HG02852 (cell line): Measurements from ENCODE around the gene PXMP4.

ENCODE experiments used
- ATAC-seq: cut with Tn5 transposase; IDR thresholded peaks from one replicate; pipeline ENCODE4 v1.9.1; 2021; ENCODE audit warnings: mild to moderate bottlenecking, moderate library complexity; ENCODE audit not compliant: unreplicated experiment

Gene PXMP4

DNA sequence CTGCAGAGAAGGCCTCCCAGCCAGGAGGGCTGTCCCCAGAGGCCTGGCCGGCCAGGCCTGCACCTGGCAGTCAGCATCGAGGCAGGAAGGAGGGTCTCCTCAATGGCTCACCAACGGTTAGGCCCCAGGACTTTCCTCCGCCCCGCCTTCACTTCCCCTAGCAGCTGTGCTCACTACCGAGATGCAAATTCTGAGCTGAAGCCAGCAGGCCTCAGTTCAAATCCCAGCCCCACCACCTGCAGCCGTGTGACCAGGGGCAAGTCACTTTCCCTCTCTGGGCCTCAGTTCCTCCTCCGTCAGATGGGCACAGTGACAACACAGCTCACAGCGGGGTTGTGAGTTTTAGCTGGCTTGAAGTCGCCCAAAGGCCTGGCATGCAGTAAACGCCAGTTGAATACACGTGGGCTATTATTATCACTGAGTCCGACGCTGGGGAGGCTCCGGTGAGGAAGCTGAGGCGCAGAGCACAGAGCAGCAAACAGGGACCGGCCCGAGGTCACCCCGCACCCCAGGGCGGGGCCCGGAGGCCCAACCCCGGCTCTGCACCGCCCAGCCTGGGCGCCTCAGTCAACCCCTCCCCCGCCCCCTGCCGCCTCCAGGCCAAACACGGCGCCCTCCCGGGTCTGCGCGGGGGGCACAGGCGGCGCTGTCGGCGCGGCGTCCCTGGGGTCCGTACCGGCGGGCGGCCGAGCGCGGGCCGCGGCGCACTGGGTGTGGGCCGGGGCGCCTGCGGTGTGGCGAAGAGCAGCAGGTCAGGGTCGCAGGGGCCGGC is 34.6 kb downstream of the PXMP4 start:
- peak; percentile 38 for ATAC-seq

DNA sequence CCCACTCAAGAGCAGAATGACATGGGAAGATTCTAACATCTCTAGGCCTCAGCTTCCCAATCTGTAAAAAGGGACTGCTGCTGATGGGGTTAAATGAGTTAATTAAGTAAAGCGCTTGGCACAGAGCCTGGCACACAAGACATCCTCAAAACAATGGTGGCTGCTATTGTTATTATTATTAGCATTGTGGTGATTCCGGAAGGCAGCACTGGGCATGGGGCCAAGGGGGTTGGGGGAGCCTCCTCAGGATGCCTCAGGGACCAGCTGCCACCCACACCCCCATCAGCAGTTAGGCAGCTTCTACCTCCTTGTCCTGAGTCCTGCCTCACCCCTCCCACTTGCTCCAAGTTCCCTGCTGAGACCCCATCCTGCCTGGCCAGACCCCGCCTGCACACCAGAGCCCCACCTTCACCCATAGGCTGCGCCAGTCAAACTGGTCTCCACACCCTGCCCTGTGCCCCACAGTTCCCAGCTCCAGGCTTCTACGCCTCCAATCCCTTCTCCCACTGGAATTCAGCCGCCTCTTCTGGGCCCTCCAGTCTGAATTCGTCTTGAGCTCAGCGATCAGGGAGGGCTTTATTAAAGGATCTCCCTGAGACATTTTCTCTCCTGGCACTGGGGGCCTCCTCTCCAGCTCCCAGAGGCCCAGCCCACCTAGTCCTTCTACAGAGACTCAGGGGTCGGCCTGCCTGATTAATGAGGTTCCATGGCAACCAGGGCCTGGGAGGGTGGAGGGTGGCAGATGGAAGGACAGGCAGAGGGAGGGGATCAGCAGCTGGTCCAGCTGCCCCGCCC is 35.4 kb downstream of the PXMP4 start:
- ATAC-seq: no peak

DNA sequence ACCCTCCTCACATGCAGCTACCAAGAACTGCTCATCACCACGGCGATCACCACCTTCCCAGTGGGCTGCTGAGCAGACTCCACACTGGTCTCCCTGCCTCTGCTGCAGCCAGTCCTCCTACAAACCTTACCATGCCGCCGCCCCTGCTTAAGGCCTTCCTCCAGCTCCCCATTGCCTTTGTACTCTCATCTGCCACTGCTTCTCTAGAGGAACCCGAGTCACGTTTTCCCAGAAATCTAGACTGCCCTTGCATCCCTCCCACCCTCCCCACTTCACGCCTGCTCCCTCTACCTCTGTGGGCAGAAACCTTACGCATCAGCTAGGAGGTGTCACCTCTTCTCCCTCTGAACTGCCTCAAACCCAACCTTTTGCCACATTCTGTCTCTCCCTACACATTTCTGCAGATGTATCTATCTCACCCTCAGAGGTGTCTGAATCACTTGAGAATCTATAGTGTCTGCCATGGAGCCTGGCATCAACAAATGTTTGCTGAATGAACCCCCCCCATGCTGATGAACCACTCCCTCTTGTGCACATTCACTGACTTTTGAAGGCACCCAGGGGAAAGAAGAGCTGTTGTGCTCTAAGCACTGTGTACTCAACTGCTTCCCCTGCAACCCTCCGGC is 38.3 kb downstream of the PXMP4 start:
- no peak for ATAC-seq

DNA sequence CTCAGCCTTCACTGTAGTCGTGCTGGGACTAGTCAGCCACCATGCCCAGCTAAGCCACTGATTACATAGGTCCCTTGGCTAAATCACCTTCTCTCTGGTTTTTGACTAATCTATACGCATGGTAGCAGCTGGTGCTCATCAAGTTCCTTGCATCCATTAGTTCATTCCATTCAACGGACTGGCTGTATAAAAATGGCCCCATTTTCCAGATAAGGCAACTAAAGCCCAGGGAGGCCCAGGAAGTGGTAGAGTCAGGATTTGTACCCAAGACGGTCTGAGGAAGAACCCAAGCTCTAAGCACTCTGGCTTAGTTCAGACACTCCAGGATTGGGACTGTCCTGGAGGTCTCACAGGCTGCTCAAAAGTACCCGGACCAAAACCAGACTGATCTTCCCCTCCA is 38.8 kb downstream of the PXMP4 start:
- no peak for ATAC-seq

DNA sequence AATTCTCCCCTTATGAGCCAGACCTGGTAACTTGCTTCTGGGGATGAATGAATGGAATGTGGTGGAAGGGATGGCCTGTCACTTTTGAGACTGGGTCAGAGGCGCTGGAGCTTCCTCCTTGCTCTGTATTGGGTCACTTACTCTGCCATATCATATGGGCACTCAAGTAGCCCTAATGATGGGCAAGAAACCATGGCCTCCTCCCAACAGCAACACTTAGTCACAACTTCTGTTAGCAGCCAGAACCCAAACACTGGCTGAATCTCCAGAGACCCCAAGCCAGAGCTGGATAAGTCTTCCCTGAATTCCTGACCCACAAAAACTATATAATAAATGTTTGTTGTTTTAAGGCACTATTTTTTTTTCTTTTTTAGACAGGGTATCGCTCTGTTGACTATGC is 39.4 kb downstream of the PXMP4 start:
- ATAC-seq: no peak

DNA sequence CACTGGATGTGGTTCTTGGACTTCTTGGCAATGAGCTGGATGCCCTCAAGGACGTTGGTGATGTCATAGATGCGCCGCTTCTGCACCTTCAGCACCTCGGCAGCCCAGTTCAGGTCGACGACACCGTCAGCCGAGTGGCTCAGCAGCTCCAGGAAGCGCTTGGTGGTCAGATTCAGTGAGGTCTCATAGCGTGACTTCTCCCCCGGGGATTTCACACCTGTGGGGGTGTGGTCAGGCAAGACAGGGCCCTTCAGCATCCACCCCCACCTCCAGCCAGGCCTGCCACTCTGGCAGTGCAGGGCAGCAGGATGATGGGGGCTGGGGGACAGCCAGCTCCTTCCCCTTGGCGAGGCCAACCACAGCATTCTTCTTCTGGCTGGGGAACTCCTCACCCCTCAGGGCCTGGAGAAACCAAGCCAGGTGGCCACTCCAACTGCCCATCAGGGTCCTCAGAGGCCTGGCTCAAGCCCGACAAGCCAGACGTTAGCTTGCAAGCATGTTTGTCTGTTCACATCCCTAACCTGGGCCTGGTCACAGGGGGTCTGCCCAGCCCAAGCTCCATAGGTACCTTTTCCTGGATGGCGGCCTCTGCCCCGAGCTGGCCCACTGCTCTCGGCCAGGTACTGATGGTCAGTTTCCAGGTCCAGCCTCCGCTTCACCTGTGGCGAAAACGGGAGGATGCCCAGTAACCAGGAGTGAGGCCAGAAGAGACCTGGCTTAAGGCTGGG is 40.2 kb downstream of the PXMP4 start:
- ATAC-seq: no peak

DNA sequence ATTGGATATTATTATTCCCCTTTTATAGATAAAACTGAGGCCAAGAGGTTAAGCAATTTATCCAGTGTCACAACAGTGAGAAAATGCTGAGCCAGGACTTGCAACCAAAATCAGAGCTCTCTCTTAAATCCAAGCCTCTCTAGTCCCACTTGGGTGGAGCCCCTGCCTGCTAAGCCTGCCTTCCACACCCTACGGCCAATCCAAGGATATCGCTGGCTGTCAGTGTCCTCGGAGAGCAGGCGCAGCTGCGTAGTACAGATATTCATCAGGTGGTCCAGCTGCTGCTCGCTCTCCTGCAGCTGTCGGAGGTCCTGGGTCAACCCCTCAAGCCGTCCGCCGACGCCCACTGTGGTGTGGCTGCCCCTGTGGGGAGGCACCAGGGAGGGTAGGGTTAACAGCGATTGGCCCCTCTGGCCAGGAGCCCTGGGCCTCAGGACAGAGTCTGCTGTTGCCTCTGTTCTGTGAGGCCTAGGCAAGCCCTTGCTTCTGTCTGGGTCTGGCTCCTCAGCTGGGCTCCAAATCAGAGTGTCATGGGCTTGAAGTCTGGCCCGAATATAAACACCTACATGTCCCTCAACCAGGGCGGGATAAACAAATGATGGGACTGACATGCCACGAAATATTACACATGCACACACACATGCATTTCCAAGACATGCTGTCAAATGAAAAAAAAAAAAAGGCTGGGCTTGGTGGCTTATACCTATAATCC is 42.0 kb downstream of the PXMP4 start:
- no peak for ATAC-seq

DNA sequence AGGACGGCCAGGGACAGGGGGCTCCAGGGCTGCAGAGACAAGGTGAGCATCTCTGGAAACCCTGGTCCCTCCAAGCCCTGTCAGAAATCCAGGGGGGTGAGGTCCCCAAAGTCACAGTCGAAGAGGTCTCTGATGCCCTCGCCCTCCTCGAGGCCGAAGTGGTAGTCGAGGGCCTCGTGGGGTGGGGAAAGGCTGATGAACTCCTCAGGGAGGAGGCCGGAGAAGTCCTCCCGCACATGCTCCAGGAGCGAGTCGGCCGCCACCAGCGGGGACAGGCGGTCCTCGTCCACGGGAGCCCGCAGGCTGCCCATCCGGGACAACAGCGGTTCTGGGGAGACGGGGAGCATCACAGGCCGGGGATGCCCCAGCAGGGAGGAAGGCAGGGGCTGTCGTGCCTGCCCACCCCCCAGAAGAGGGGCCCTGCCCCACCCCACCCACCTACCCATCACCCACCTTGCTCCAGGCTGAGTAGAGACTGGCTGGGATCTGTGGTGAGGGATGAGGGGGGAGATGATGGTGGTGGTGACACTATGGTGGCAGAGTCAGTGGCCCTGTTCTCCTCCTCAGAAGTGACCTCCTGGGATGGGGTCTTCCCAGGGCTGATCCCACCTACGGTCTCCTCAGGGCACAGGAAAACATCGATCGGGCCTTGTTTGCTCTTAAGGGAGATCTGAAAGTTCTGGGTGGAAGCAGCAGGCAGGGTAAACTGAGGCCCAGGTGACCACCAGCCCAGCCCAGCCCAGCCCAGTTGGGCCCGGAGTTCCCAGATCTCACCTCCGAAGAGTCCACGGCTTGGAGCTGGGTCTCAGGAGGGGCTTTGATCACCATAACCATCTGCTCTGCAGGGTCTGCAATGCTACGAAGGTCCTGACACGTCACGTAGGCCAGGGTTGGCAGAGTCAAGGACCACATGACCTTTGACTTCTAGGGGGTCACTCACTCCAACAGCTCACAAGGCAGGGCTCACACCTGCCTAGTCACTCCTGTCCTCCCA is 43.2 kb downstream of the PXMP4 start:
- no peak for ATAC-seq

DNA sequence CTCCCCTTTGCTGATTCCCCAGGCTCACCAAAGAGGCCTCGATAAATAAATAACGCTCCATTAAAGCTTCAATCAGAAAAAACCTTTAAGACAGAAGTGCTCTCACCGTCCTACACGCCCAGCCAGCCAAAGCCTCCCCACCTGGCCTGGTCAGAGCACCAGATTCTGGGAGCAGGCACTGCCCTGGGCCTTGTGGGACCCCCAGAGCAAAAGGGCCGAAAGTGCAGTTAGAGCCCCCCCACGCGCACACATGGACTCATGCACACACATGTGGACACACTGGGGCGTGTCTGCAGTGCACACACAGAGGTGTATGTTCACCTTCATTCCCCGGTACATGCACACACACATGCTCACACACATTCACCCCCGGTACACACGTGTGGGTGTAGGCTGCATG is 44.0 kb downstream of the PXMP4 start:
- ATAC-seq: no peak

DNA sequence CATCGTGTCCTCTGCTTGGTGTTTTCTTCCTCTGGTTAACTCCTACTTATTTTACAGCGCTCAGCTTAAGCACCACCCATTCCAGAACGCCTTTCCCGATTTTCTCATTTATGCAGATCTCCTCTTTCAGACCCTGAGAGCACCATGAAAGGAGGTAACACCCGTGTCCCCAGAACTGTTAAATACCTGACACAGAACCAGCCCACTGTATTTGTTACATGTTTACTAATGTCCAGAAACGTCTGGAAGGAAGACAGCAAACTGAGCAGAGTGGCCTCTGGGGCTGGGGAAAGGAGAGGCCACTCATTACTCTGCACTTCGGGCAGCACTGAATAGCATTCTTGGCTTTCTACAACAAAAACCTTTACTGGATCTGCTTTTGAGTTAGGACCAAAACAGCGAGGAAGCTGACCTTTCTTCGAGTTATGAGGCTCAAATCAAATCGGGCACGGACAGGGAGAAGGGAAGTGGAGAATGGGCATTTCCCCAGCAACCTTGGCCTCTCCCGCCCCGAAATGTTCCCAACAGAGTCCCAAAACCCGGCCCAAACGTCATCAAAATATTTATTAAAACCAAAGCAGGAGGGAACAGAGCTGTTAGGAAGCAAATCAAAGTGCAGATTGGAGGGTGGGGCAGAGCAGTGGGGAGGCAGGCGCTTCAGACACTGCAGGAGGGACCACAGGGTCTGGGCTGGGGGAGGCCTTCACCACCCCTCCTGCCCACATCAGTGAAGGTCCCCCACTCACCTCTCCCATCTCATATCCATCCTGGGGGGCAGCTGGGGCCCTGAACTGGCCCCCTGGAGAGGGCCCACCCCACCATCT is 44.8 kb downstream of the PXMP4 start:
- ATAC-seq: no peak

DNA sequence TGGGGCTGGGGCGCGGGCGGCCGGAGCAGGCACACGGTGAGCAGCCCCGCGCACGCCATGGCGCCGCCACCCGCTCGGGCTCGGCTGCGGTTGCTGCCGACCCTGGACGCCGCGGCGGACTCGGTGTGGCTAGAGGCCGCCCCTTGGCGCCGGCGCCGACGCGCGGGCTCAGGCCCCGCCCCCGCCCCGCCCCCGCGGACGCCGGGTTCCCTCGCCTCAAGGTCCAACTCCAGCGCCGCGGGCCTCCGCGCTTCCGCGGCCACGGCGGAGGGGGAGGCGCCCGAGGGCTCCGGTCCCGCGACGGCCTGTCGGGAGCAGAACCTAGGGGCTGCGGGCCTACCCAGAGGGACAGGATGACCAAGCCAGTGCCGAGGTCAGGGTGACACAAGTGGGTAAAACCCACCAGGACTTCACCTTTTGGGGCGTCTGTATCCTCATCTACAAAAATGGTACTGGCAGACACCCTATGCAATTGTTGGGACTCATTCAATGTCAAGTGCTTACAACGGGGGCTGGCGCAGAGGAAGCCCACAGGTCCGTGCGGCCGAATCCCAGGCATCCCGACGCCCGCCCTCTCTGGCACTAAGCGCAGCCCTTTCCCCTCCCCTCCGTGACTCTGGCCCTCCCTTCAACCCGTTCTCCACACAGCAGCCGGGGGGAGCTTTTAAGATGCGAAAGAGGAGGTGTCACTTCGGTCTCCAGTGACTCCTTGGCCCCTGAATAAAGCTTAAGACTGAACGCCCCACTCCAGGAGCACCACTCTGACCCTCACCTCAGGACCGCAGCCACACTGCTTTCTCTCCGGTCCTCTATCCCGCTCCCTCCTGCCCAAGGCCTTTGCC is 45.6 kb downstream of the PXMP4 start, which contains the start of gene NECAB3:
NECAB3 (minus strand) TSS at position 135 of the 842 bp plus-strand sequence; CDS start at position 59, 76 bp downstream.
- ATAC-seq: peak; percentile 73

DNA sequence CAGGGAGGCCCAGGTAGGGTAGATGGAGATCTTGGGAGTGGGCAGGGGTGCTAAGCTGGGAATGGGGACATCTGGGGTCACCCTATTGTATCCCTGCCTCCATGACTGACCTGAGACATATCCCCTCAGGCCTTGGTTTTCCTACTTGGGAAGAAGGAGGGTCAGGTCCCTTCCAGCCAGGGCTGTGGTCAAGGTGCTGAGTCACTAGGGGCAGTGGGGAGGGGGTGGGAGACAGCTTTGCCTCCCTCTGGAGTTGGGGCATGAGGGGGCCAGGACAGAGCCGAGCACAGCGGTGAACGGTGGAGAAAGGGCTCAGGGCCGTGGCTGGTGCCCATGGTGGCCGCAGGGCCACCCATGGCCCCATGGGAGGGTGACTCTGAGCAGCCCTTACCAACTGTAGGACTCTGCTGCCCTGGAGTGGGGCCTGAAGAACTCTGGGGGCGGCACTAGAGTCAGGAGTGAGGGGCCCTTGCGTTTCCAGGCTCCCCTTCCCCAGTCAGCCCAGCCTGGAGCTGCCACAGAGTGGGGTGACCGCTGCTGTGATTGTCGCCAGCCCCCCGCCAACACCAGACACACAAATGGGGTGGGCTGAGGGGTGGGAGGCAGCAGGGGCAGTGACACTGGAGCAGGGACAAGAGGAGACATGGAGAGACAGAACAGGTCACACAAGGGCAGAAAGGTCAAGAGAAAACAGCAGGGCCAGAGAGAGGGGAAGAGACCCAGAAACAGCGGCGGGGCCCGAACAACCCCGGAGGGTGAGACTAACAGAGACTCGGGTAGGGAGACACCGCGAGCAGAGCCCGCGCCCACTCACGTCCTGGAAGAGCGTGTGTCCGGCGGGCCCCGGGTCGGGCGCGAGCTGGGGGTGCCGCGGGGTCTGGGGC is 46.5 kb downstream of the PXMP4 start:
- no peak for ATAC-seq

DNA sequence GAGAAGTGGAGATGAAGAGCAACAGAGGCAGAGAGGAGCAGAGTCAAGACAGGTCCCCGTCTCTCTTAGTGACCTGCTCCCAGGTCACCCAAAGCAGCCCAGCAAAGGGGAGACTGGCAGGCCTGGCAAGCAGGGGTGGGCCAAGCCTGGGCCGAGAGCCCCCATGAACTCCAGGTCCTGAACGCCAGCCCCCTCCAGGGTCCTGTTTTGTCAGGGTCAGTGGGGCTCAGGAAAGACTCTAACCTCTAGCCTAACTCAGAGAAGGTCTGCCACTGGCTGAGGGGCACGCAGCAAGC is 47.0 kb downstream of the PXMP4 start:
- no peak for ATAC-seq

DNA sequence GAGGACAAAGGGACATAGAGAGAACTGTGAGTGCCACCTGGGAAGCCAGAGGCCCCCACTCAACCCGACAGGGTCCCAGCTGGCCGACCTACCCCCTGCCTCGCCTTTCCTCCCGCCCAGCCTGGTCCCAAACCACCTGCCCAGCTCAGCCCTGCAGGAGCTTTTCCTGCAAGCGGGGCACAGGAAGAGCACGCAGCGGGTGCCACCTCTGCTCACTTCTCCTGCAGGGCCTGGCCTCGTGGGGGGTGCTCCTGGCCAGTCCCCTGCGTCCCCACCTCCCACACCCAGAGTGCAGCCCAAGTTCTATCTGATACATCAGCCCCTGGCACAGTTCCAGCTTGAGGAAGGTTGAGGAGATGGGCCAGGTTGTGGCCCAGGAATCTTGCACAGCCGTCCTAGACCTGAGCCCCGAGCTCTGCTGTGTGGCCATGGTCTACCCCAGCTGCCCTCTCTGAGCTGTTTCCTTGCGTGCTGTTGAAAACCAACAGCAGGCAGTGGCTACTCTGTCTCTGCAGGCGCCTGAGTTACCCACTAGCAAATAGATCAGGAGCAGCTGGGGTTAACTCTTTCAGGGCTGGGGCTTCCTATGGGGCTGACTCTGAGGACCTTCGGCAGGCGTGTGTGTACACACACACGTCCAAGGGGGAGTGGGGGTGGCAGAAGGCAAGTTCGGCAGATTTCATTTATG is 47.5 kb downstream of the PXMP4 start:
- no peak for ATAC-seq

DNA sequence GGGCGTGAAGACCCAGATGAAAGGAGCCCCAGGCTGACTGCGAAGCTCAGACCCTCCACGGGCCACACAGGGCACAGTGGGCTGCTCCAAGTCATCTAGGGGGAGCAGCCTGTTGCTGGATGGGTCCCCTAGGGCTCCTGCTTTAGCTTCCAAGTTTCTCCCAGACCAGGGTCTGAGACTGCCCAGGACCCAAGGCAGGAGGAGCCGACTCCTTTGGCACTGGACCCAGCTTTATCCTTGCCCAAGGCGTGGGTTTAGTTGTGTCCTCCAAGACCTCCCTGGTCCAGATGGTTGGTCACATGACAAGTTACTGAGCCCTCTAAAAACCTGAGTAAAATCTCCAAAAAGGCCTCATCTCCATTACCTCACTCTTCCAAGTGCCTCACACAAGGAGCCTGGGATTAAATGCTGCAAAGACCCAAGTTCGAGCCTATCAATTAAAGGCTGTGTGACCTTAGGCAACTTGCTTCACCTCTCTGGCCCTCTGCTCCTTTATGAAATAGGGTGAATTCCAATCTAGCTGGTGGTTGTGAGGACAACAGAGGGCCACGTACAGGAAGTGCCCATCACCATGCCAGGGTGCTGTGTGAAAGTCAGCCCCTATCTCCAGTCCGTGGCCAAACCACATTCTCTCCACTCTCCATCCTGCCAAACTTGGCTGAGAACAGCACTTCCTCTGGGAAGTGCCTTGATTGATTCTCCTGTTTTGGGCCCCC is 48.4 kb downstream of the PXMP4 start:
- ATAC-seq: no peak
